ENCODE data around the gene HOXB1. TPM values are rescaled to one million over a fixed set of nuclear protein-coding genes. Genes with fewer than 3 reads are reported as not detected.
"Not testable (repeated sequence)": the region's sequence is repeated elsewhere in the genome, so short reads cannot be mapped to it uniquely, and the experiment has no call there.

Gene HOXB1
- total RNA-seq, 1 donor from 2014 or later: not detected

DNA sequence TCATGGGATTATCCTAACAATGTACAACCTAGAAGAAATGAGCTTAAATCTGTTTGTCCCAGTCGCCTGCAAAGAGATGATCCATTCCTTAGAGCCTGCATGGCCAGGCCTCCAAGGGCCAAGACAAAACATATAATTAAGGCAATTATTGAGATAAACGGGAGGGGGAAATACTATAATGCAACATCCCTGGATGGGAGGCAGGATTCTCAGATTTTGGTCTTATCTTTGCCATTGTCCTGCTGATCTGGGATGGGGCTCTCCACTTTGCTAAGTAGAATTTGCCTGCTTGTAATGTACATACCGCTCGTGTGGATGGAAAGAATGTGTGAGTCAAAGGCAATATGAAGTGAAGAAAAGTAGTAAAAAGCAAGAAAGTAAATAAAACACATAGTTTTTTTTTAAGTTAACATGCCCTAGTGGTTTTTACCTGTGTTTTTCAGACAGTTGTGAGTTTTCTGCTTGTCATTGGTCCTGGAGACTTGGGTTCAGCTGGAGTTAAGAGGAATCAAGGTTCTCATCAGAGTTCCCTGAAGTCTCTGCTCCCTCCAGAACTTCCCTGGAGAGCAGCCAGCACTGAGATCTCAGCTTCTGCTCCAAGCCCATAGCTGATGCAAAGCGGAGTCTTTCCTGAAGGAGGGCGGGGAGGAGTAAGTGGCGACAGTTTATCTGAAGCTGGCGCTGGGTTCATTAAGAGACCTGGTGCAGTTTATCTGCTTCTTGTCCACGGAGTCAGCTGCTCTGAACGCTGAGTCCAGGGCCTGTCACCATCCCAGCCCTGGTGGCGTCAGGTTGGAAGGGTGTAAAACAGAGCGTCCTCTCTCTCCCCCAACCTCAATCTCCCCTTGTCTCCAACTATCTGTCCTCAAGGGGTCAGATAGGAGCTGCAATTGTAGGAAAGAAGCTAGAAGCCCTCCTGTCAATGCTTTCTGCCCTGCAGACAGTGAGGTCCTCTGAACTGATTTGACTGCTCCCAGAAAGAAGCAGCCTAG, 30.1 kb downstream of the HOXB1 start:
- FAIRE-seq: no peak
- DNase-seq (ENCODE audit: low spot score in 2 of 2): no peak

DNA sequence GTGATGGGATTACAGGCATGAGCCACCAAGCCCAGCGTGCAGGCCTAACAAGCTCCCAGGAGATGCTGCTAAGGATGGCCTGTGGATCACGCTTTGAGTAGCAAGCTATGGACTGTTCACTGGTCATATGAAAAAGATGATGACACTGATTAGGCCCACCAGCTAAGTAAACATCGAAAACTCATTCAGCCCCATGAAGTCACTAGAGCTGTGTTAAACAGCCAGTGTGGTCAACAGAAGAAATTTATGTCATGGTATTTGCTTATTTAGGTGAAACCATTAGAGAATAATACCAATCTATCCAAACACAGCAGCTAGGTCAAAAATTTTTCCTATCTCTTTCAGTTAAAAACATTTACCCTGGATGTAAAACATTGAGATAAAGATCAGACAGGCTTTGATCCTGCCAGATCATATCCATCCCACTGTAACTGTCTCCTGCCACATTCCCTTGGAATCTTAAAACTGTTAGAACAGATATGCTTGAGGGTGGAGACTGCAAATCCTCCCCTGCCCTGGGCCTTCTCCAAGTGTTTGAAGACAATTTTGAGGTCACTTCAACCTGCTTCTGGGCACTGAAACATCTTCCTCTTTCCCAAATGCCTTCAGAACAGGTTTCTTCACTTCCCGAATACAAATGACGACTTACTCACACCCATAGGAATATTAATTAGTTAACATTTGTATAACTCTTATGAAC, 30.9 kb downstream of the HOXB1 start:
- no peak for DNase-seq (ENCODE audit: low spot score in 2 of 2)
- FAIRE-seq: no peak

DNA sequence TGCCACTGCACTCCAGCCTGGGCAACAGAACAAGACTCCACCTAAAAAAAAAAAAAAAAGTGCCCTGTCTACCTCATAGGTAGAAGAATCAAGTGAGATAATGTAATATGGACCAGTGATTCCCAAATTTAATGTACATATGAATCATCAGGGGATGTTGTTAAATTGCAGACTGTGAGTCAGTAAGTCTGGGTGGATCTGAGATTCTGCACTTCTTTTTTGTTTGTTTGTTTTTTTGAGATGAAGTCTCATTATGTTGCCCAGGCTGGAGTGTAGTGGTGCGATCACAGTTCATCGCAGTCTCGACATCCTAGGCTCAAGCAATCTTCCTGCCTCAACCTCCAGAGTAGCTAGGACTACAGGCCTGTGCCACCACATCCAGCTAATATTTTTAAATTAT, 31.6 kb downstream of the HOXB1 start:
- FAIRE-seq (no peak), DNase-seq (ENCODE audit: low spot score in 2 of 2) (no peak)

DNA sequence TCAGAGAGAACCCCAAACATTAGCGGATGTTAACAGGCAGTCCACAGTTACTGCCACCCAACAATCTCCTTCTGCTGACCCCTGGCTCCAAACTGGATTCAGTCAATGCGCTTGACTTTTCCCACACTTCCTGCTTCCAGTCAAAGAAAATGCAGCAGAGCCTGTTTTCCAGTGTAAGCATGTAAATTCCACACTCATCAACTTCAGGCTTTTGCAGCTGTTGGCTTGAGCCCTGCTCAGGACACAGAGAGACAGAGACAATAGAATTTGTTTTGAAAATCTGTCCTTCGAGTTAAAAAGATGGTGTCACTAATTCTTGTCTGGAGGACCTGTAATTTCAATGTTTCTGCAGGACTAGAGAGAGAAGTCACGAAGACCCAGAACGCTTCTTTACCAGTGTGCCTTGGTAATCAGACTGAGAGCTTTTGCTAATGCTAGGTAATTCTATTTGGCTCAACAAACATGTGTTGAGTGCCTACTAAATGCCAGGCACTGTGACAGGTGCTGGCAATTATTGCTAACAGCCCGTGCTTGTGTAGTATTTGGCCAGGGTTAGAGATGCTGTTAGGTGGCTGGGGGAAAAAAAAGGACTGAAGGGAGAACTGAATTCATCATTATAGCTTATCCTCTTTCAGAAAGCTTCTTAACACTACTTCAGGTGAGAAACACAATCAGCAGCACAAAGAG, 32.5 kb downstream of the HOXB1 start:
- FAIRE-seq (no peak), DNase-seq (ENCODE audit: low spot score in 2 of 2) (no peak)

DNA sequence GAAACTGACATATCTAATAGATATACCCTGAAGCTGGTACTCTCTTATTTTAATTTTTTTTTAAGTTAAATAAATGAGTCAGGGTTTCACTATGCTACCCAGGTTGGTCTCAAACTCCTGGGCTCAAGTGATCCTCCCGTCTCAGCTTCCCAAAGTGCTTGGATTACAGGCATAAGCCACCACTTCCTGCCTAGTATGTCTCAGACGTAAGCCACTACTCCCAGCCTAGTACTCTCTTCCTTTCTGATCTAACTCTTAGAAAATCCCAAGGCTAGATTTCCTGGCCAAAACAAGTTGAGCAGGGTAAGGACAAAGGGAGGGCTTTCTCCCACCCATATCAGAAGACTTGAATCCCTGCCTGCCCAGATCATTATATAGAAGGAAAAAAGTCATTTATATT, 33.7 kb downstream of the HOXB1 start:
- no peak for FAIRE-seq

DNA sequence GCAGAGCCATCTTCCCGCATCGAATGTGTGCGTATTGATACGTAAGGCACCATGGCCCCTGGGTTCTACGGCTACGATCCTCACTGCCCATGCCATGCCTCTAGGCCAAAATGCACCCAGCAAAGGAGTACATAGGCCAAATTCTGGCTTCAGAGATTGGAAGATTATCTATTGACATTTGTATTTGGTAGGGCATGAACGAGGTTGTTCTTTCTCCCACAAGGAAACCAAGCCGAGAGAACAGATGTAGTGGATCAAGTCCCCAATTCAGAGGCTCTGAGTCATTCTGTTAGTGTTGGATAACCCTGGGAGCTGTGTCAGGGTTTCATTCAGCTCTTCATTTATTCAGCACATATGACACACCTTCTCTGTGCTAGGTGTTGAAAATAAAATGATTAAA, 36.5 kb downstream of the HOXB1 start:
- FAIRE-seq (no peak), DNase-seq (ENCODE audit: low spot score in 2 of 2) (no peak)

More for the DNA sequence above, 33.7 kb downstream of the HOXB1 start:
- no peak for DNase-seq (ENCODE audit: low spot score in 2 of 2)

DNA sequence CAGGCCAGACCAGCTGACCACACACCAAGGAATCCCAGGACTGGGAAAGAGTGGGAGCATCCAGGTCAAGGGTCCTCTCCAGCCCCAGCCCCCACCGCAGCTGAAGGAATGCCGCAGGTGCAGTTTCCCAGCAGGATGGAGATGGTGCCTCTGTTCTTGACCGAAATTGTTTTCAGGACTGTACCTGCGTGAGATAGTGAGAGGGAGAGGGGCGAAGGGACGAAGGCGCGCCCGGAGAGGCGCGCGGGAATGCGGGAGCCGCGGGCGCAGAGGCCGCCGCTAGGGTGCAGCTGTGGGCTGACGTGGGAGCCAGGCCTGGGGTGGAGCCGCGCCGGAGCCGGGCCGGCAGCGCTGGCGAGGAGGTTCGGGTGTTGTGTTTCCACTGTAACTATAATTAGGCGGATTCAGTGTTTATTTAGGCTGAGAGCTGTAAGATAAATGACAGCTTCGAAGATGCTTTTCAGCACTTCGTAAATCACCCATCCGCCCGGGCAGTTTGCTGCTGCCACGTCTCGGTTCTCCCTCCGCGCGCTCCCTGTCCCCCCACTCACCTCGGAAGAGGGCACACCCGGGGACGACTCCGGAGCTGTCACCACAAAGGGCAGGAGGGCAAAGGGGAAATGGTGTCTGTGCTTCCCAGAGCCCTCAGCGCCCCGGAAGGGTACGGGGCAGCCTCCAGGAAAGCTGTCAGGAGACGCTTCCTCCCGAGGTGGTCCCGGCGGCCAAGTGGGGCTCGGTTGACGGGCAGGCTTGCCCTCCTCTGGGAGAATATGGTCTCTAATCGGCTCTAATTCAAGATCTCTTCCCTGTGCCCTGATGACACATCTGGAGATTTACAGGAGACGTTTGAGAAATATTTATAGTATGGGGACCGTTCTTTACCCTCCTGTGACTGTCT, 38.2 kb downstream of the HOXB1 start:
- FAIRE-seq (no peak), DNase-seq (ENCODE audit: low spot score in 2 of 2) (peak; percentile 22 to 70)

DNA sequence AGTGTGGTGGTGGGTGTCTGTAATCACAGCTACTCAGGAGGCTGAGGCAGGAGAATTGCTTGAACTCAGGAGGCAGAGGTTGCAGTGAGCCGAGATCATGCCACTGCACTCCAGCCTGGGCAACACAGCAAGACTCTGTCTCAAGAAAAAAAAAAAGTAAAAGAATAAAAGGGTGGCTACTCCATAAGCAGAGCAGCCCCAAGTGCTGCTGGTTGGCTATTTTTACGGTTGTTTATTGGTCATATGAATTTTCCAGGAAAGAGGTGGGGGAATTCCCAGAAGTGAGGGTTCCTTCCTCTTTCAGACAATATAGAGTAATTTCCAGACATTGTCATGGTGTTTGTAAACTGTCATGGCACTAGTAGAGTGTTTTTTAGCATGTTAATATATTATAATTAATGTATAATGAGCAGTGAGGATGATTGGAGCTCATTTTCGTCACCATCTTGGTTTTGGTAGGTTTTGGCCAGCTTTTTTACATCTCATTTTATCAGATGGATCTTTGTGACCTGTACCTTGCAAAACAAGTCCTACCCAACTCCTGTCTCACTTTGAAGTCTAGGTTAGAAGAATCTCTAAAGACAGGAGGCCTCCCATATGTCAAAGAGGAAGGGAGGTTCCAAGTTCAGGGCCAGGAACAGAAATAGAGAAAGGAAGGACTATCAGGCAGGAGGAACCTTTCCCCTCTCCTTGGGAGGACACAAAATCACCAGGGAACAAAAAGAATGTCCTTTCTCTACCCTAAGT, 39.1 kb downstream of the HOXB1 start:
- DNase-seq (ENCODE audit: low spot score in 2 of 2) (no peak), FAIRE-seq (no peak)

DNA sequence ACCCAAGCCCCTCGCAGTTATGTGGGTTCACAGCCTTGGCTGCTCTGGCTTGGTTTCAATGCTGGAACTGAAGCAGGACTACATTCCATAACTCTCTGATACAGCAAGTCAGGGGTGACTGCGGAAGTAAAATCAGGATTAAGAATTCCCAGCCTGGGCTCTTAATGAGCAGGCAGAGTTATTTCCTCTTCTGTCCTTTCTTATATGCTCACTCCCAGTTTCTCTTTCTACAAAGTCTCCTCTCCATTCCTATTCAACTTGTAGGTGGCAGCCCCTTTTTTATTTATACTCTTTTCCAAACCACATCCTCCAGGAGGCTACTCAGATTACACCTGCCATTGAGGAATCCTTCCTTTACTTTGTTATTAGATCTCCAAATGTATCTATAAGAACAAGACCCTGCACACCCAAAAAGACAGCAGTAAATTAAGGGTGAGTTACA, 40.3 kb downstream of the HOXB1 start:
- no peak for DNase-seq (ENCODE audit: low spot score in 2 of 2)
- FAIRE-seq: no peak

DNA sequence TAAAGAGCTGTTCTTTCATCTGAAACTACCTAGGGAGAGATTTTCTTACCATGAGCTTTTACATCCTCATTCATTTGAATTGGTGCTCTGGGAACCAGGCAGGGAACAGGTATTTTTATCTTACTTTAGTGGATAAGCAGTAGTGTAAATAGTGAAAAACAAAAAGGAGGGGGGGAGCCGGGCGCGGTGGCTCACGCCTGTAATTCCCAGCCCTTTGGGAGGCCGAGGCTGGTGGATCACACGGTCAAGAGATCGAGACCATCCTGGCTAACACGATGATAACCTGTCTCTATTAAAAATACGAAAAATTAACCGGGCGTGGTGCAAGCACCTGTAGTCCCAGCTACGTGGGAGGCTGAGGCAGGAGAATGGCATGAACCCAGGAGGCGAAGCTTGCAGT, 41.0 kb downstream of the HOXB1 start:
- DNase-seq (ENCODE audit: low spot score in 2 of 2) (no peak), FAIRE-seq (no peak)

DNA sequence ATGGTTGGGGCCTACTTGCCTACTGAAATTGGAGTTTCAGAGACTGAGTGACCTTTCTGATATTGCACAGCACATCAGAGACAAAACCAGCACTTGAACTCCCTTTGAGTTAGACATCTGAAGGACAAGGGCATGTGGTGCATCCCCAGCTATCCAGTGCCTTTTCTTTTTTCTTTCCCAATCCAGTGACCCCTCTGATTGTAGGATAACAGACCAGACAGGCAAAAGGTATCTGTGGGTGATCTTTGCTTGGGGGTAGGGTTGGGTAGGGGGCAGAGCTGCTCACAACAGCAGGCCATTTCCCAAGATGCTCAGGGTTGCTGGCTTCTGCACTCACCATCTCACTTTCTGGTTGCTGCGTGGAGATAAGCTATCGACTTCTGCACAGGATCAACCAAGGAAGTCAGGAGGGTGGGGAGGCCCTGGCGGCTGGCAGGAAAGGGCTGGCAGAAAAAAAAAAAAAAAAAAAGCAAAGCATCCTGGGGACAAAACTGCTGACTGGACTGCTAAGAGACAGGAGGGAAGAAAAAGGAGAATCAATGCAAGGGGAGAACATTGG, 42.2 kb downstream of the HOXB1 start:
- FAIRE-seq: no peak
- no peak for DNase-seq (ENCODE audit: low spot score in 2 of 2)

DNA sequence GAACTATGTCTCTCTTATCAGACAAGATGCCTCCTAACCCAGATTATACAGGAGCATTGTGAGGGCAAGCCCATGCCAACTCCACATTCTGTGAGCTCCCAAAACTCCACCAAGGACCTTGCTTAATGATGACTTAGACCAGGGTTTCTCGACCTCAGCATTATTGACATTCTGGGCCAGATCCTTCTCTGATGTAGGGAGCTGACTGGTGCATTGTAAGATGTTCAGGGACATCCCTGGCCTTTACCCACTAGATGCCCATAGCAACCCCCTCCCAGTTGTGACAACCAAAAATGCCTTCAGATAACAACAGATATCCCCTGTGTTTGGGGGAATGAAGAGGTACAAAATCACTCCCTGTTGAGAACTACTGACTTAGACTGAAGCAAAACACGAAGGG, 43.6 kb downstream of the HOXB1 start:
- no peak for DNase-seq (ENCODE audit: low spot score in 2 of 2)
- no peak for FAIRE-seq

DNA sequence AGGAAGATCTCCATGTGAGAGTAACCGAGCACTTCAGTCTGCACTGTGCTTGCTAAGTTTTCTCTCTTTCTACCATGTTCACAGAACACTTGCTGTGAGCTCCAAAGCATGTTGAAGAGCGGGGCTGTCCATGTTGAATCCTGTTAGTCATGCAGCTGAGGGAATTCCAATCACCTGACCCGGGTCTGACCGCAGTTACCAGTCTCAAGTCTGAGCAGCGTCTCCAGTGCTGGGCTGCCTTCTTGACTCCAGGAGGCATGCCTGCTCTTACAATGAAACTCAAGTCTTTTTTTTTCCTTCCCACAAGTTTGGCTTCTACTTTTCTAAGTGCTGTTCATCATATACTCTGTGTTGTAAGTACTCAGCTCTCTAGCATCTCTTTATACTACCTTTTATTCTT, 44.3 kb downstream of the HOXB1 start:
- FAIRE-seq: no peak
- no peak for DNase-seq (ENCODE audit: low spot score in 2 of 2)

DNA sequence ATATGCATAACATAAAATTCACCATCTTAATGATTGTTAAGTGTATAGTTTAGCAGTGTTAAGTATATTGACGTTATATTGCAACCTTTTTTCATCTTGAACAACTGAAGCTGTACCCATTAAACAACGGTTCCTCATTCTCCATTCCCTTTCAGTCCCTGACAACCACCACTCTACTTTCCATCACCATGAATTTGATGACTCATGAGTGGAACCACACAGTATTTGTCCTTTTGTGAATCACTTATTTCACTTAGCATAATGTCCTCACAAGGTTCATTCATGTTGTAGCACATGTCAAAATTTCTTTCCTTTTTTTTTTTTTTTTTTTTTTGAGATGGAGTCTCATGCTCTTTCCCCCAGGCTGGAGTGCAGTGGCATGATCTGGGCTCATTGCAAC, 46.0 kb downstream of the HOXB1 start:
- no peak for FAIRE-seq

DNA sequence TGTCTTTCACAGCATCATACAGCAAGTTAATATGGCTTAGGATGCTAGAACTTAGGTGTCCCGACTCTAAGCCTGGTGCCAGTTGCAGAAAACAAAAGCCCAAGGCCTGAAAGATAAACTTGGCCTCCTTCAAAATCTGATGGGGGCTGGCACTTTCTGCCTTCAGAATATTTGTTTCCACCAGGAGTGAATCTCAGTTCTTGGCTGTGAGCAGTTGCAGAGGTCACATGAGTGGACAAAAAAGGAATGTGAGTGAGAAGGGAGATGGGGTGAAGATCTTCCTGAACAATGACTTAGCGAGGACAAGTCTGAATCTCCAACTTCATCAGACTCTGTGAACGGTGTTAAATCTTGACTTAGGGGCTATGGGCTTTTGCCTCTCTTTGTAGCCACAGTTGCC, 46.6 kb downstream of the HOXB1 start:
- FAIRE-seq (no peak), DNase-seq (ENCODE audit: low spot score in 2 of 2) (no peak)

More for the DNA sequence above, 46.0 kb downstream of the HOXB1 start:
- no peak for DNase-seq (ENCODE audit: low spot score in 2 of 2)

DNA sequence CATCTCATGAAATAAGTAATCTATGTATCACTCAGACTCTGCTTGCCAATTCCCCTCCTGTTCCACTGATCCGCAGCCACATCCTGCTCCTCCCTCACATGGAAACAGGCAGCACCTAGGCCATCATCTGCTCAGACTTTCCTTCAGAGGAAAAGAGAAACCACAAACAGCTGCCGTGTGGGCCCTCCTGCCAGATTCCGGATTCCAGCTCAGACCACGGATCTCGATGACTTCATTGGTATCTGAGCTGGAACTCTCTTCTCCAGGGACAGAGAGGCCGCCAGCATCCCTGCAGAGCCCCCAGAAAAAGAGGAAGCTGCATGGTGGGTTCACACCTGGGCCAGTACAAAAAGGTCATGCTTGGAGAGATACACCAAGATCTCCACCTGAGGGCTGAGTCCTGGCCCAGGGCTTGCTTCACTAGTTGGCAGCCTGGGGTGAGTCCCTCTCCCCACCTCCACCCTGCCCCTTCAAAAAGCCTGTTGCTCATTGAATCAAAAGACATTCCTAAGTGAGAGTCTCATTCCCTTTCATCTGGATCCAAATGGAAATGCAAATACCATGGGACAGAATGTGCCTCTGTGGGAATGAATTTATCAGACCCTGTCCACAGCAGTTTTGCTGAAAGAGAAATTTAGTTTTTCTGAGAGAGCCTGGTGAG, 47.2 kb downstream of the HOXB1 start:
- FAIRE-seq (no peak), DNase-seq (ENCODE audit: low spot score in 2 of 2) (no peak)

DNA sequence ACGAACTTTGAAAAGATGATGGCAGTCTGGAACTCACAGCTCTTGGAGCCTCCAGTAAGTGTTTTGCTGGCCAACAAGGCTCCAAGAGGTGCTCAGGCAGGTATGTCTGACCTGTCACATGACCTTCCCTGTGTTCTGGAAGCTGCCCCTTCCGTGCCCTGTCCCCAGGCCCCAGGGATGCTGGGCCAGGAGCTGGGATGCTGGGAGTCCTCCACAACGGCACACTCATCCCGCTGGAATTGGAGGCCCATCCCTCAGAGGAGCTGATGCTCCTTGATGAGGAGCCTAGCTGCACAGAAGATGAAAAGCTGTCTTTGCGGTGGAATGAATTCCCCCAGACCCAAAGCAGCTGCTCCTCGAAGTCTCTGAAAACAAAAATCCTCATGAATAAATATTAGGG, 47.8 kb downstream of the HOXB1 start:
- DNase-seq (ENCODE audit: low spot score in 2 of 2): no peak

DNA sequence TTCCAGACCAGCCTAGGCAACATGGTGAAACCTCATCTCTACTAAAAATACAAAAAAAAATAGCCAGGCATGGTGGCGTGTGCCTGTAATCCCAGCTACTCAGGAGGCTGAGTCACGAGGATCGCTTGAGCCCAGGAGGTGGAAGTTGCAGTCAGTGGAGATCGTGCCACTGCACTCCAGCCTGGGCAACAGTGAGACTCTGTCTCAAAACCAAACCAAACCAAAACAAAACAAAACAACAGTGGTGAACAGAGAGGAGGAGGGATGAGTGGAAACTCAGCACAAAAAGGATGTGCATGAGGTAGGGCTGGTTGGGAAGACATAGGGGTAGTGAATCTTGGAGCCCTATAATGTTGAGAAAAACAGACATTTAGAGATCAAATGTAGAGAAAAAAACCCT, 48.5 kb downstream of the HOXB1 start:
- DNase-seq (ENCODE audit: low spot score in 2 of 2); FAIRE-seq: not testable (repeated sequence)

More for the DNA sequence above, 47.8 kb downstream of the HOXB1 start:
- no peak for FAIRE-seq
